WERI-Rb-1 (cell line): ENCODE results near the gene SIGLEC12.

Experiments
- DNase-seq: peaks from one replicate; pipeline ENCODE4 v3.0.0-alpha.2; 2020
- H3K27ac ChIP-seq: fragments of 250-450 bp; sonication (Bioruptor Pico); 2 replicates; pipeline ENCODE4 v1.5.1; 2020; ENCODE audit warnings: mild to moderate bottlenecking, moderate library complexity
- H3K27me3 ChIP-seq: fragments of 250-450 bp; sonication (Bioruptor Pico); 2 replicates; pipeline ENCODE4 v1.5.1; 2021; ENCODE audit warnings: mild to moderate bottlenecking, low read depth, moderate library complexity; ENCODE audit not compliant: insufficient read depth, severe bottlenecking
- H3K36me3 ChIP-seq: fragments of 250-450 bp; sonication (Bioruptor Pico); 2 replicates; pipeline ENCODE4 v1.5.1; 2020; ENCODE audit warnings: mild to moderate bottlenecking, moderate library complexity
- H3K4me3 ChIP-seq: 2 replicates; pipeline ENCODE4 v1.5.1; 2011; ENCODE audit warnings: low read depth, mild to moderate bottlenecking, control low read depth, low read length
- H3K9me3 ChIP-seq: fragments of 250-450 bp; sonication (Bioruptor Pico); 2 replicates; pipeline ENCODE4 v1.5.1; 2021; ENCODE audit warnings: mild to moderate bottlenecking, moderate library complexity; ENCODE audit not compliant: severe bottlenecking
- TF ChIP-seq, protein P1 (sequence below): IDR thresholded peaks from 2 replicates; pipeline ENCODE4 v1.5.1; 2011; ENCODE audit warnings: low read depth, mild to moderate bottlenecking, control low read depth, inconsistent platforms, low read length

SIGLEC12 gene

DNA sequence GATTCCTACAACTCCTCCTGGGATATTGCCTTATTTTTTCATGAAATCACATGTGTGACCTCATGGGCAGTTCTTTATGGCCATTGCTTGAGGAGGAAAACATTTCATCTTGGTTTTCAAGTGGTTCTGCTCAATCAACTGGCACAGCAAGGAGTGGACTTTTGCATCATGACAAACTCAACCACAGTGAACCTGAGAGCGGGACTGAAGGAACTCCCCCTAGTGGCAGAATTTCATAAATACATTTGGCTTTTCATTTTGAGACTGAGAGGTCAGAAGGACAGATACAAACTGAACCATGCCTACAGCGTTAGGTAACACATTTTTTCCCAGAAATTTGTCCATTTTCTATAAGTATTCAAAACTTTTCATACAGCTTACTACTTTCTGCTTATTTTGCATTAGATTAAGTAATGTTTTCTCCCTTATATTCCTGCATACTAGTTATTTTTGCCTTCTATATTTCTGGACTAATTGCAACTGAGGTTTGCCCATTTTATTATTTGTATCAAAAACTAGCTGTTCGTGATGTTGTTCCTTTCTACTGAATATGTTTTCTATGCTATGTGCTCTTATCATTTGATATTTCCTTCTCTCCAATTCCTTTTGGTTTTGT lies 13.4 kb upstream of the SIGLEC12 start:
- no peak for DNase-seq
- H3K4me3 ChIP-seq: no peak overlapping the region
- TF ChIP-seq, protein P1, sequence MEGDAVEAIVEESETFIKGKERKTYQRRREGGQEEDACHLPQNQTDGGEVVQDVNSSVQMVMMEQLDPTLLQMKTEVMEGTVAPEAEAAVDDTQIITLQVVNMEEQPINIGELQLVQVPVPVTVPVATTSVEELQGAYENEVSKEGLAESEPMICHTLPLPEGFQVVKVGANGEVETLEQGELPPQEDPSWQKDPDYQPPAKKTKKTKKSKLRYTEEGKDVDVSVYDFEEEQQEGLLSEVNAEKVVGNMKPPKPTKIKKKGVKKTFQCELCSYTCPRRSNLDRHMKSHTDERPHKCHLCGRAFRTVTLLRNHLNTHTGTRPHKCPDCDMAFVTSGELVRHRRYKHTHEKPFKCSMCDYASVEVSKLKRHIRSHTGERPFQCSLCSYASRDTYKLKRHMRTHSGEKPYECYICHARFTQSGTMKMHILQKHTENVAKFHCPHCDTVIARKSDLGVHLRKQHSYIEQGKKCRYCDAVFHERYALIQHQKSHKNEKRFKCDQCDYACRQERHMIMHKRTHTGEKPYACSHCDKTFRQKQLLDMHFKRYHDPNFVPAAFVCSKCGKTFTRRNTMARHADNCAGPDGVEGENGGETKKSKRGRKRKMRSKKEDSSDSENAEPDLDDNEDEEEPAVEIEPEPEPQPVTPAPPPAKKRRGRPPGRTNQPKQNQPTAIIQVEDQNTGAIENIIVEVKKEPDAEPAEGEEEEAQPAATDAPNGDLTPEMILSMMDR: peak; percentile 63
- H3K36me3 ChIP-seq: no peaks in the 10 kb centered on the region
- no peak overlapping the region for H3K27ac ChIP-seq
- H3K27me3 ChIP-seq: peaks cover 45% of the 10 kb centered on the region
- peaks cover 16% of the 10 kb centered on the region for H3K9me3 ChIP-seq

DNA sequence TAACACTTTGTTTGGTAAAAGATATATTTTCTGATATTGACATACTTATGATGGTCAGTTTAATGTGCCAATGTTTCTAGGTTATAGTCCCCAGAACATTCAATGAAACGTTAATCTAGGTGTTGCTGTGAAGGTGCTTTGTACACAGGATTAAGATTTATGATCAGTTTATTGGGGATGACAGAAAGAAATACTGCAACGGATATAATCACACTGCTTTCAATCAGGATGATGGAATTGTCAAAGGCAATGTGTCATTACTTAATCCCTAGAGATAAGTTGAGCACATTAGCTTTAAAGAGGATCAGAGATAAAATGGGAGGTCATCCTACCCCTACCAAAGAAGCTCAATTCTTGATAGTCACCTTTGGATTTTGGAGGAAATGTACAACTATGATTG lies 12.4 kb upstream of the SIGLEC12 start:
- H3K9me3 ChIP-seq: peaks cover 13% of the 10 kb centered on the region
- TF ChIP-seq, protein P1: no peak

DNA sequence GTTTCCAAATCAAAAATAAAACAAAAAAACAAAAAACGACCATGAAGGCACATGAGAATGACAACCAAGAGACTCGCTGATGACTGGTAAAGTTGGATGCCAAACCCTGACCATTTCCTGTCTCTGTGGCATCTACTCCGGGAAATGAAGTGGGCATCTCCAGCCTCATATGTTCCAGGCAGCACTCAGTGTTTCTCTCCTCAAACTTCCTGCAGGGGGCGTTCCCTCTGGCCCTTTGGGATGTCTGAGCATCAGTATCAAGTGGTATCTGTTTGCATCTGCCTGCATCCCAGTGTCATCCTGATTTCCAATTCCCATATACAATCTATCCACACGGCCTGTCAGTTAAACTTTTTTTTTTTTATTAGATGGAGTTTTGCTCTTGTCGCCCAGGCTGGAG lies 9.8 kb upstream of the SIGLEC12 start:
- DNase-seq: peak; percentile 17
- no peak overlapping the region for H3K27ac ChIP-seq
- H3K9me3 ChIP-seq: no peaks in the 10 kb centered on the region
- TF ChIP-seq, protein P1: peak; percentile 45
- H3K4me3 ChIP-seq: no peak overlapping the region
- H3K27me3 ChIP-seq: peaks cover 69% of the 10 kb centered on the region
- H3K36me3 ChIP-seq: no peaks in the 10 kb centered on the region

More for the DNA sequence above, 12.4 kb upstream of the SIGLEC12 start:
- Histone ChIP-seq H3K36me3 (no peaks in the 10 kb centered on the region), H3K4me3 (no peak overlapping the region), H3K27ac (no peak overlapping the region), H3K27me3 (peaks cover 48% of the 10 kb centered on the region)
- DNase-seq: no peak

DNA sequence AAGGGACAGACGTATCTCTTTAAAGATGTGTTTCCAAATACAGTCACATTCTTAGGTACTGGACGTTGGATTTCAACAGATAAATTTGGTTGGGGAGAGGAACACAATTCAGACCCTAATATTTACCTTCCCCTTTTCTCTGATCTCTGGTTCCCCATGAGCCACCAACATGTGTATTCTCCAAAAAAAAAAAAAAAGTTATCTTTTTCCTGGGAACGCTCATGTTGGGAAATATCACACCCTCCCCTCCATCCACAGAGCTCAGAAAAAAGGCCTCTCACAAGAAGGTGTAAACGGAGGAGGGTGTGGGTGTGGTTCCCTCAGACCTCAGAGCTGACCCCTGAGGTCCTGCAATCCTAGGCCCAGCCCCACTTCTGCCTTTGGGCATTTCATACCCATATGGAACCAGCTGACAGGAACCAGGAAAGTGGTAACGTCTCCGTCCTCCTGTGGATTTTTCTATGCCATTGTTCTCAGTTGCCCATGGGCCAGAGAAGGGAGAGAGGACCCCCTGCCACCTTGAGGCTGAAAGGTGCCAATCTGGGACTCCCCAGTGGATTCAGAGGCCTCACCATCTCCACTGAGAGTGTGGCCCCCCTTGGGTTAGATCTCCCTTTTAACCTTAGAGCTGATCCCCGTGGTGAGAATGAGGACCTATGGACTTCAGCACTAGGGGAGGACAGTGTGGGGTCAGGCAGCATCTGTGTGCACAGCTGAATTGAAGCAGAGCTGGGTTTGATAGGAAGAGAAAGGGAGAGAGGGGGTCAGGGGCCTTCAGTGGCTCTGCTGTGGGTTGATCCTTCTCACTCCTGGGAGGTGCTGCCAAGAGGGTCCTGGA lies 8.4 kb upstream of the SIGLEC12 start:
- Histone ChIP-seq H3K9me3 (no peaks in the 10 kb centered on the region), H3K36me3 (no peaks in the 10 kb centered on the region), H3K27ac (no peak overlapping the region), H3K27me3 (peaks cover 76% of the 10 kb centered on the region), H3K4me3 (no peak overlapping the region)
- TF ChIP-seq, protein P1: no peak
- no peak for DNase-seq

DNA sequence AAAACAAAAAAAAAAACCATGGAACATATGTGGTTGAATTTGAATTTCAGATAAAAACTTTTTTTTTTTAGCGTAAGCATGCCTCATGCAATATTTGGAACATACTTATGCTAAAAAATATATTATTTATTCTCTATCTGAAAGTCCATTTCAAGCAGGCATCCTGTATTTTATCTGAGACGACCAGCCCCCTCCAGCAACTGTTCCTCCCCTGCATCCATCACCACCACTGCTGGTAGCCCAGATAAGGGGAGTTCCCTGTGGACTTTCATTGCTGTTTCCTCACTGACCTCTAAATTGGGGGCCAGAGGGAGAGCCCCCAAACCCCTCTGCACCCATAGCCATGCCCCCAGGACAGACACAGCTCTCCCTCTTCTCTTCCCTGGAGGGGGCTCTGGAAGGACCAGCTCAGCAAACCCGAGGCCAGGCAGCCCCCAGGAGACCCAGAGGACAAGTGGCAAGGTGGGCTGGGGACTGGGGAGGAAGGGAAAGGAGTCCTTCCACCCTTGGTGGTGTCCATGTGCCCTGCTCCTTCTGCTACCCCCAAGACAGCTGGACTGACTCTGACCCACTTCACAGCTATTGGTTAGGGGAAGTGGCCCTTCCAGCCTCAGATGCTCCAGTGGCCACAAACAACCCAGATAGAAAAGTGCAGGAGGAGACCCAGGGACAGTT lies 6.6 kb upstream of the SIGLEC12 start:
- no peak overlapping the region for H3K27ac ChIP-seq
- DNase-seq: no peak
- H3K4me3 ChIP-seq: no peak overlapping the region
- peaks cover 93% of the 10 kb centered on the region for H3K27me3 ChIP-seq
- no peaks in the 10 kb centered on the region for H3K9me3 ChIP-seq
- TF ChIP-seq, protein P1: no peak
- H3K36me3 ChIP-seq: no peaks in the 10 kb centered on the region
